Amygdala (tissue), 56 donors: ENCODE measurements around the gene GPR176.

ENCODE experiments used
- DNase-seq, 56 donors: peaks; one replicate each; lab custom pipeline; 2025; lab: John Stamatoyannopoulos, UW

The GPR176 gene

DNA sequence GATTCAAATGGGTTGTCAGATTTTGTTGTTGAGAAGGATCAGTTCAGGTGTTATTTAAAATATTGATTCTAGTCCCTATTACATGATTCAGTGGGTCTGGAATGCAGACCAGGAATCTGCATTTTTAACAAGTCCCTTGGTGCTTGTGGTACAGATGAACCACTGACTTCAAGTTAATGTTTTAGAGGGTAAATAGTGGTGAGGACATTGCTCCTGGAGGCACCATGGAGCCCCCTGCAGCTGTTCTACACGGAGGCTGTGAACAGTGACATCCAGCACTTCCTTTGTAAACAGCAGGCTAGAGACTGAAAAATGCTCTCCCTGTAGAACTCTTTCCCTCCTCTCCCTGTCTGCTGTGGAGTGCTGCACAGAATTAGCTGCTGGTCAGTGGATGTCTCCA, 132.6 kb downstream of the GPR176 start:
- no peak for DNase-seq

DNA sequence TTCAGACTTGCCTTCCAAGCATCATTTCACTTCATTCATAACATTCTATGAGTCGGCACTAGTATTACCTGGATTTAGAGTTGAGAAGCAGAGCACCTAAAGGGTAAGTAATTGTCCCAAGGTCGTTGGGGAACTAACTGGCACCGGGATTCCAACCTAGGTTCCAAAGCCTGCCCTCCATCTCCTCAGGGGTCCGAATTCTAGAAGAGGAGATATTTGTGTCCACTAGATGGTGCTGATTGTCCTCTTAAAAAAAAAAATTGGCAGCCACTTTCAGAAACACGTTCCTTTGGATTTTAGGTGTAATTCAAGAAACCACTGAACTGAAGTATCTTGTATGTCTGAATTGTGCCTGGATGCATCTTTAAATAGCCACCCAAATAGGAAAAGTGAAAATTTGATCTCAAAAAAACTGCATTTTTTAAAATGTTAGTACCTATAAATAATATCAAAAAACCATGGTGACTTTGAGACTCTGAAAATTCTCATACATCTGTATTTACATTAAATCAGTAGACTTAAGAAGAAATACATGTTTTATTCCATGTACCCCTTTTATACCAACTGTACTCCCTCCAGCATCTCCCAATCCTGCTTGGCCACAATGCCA, 133.5 kb downstream of the GPR176 start:
- peak in 3 of 56 donors; percentile 12 to 21 (median 17) for DNase-seq

DNA sequence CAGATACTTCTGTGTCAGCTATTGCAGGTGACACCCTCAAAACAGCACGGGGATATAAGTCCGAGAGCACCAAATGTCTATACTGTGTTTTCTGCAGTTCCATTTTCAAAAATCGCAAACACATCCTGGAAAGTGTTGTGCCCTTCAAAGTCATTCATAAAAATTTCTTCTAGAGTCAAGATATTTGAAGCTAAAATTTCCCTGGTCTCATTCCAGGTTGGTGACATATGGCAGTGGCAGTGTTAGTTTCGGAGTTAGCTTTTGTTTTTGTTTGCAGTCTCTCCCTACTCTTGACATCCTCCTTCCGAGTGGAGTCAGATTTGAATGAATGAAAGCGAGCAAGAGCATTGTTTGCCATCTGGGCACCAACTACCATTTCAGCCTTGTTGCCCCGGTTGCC, 134.2 kb downstream of the GPR176 start:
- no peak for DNase-seq

DNA sequence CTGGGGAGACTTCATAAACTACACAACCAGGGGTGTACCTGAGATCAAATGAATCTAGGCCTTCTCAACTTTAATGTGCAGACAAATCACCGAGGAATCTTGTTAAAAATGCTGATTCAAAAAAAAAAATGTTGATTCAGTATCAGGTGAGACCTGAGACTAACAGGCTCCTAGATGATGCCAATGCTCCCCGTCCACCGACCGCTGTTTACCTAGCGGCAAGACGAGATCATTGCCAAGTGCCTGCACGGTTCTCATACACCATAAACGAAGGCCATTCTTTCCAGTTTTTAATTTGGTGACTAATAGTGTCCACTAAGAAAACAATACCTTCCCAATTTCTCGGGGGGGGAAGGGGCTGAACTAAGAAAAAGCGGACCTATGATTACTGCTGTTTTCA, 134.9 kb downstream of the GPR176 start:
- DNase-seq, result no peak

DNA sequence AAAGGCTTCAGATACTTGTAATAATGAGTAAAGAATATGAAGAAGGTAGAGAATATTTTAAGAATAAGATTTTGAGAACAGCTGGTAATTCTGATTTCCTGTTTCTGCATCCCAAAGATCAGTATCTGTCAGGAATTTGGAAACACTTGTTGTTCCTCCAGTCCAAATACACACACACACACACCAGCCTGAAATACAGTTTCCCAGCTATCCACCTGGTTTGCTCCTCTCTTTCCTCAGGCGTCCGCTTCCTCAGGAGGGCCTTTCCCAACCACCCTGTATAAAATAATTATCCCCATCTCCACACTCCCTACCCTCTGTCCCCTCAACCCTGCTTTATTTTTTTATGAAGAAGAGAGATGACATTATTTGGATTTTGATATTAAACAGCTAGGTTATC, 135.4 kb downstream of the GPR176 start:
- no peak for DNase-seq

DNA sequence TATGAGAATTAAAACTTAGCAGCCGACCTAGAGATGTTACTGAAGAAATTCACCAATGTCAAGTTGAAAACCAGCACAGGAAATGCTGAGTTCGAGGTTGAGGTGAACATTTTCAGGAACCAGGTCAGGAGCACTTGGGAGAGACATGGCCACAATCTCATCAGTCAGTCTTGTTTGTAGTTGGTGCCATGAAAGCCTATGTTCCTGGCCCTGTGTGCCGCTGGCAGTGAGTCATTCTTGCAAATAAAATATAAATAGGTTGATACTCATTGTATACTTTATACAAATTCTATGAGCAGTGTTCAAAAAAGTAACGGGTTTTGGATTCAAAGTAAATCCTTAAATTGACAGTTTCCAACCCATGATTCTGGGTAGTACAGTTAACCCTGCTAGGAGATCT, 135.9 kb downstream of the GPR176 start:
- no peak for DNase-seq

DNA sequence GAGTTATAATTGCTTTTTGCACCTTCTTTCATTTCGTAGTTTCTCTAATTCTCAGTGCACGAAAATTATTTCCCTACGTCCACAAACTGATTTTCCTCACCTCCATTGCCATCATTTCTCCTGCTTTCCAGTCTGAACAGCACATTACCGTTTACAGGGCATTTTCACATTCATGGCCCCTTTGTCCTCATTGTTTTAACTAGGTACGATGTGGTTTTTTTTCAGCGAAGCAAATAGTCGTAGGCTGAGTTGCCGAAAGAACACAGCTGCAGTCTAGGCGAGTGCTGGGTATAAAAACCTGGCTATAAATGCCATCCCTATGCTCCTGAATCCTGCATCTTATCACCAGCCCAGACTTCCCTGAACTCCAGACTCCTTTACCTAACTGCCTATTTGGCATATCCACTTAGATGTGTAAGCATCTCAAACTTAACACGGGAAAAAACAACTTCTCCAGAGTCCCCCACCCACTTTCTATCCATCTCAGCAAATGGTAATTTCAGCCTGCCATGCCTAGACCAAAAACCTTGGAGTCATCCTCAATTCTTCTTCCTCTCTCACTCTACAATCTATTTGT, 136.7 kb downstream of the GPR176 start:
- DNase-seq, result no peak

DNA sequence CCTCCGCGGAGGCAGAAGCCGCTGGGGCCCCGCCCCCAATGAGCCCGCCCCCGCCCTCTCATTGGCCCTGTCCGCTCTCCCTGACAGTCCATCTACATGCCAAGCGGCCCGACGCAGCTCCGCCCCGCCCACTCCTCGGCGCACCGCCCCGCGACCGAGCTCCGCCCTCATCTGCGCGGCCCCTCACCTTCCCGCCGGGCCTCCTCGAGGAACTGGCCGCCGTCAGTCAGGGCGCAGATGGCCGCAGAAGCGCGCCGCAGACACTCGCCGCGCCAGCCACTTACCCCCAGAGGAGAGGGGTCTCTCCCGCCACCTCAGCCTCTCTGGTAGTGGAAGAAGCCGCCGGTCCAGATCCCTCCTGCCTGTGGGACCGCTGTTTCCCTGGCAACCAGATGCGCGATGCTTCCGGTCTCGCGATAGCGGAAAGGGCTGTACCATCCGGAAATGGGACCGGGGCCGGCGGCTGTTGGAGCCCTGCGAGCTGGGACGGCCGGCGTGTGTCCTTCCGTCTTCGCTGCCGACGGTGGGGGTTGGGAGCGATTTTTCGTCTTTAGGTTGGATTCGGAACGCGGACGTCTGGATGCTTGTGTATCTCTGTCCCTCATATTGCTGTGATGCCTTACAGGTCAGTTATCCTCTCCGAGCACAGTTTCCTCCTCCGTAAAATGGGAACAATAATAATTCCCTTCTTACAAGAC, 137.5 kb downstream of the GPR176 start, which contains the start of gene FSIP1:
TSS of gene FSIP1 (minus strand) at position 401 of the 698 bp plus-strand sequence. CDS start 6,317 bp downstream, outside the sequence.
- peak; percentile 73 to 99 (median 94) for DNase-seq

DNA sequence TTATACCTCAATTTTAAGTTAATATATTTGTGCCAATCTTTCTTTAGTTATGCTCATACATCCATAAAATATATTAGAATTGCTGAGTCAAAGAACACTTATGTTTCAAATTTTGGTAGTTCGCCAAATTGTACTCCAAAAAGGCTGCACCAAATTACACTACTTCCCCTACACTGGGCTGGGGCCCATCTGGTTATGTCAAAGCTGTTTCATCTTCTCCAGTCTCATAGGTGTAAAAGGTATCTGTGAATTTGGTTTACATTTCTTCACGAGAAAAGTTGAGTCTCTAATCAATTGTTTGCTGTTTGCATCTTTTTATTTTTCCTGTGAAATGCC, 138.1 kb downstream of the GPR176 start:
- DNase-seq, result no peak

DNA sequence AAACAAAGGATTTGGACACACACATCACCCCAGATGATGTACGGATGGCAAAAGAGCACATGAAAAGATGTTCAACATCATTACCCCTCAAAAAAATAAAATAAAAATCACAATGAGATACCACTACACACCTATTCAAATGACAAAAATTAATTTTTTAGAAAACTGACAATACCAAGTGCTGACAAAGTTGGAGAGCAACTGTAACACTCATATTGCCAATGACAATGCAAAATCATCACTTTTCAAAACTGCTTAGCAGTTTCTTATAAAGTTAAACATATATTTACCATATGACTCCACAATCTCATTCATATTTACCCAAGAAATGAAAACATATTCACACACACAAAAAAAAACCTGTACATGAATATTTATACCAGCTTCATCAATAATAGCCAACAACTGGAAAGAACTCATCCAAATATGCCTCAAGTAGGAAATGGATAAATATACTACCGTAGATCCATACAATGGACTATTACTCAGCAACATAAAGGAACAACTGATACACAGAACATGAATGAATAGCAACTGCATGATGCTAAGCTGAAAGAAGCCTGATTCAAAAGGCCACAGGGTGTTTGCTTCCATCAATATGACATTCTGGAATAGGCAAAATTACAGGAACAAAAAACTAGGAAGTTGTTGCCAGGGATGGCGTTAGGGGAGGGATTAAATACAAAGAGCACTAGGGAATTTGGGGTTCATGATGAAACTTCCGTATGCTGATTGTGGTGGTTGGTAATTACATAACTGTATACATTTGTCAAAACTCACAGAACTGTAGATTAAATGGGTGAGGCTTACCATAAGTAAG, 138.7 kb downstream of the GPR176 start:
- DNase-seq, result no peak

DNA sequence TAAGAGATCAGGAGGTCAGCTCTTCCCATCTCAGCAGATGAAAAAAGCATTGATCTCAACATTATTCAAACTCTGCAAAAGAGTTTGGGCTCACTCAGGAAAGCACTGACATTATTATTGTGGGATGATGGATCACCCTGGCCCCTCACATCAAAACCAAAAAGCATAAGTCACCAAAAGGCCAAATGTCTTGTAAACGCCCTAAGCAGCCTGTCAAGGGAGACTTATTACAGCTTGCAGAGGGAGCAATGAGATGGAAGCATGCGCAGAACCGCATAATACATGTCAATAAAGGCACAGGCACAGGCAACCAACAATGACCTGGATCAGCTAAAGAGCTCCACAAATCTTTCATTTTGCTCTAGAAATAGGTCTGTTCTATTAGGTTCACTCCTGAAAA, 142.0 kb downstream of the GPR176 start:
- DNase-seq, result no peak

DNA sequence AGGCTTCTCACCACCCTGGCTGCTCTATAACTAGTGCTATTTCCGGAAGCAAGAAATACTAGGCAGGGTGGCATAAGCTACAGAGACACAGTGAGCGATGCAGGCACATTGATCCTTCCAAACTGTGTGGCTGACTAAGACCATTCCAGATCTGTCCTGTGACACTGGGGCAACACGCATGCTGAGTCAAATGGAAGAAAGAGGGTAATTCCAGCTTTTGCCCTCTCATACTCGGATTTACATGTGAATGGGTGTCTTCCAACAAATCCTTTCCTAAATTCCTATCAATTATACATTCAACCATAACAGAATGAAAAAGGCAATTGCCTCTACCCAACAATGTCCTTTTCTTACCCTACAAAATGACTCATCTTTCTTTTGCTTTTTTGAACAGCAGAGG, 142.6 kb downstream of the GPR176 start:
- no peak for DNase-seq

DNA sequence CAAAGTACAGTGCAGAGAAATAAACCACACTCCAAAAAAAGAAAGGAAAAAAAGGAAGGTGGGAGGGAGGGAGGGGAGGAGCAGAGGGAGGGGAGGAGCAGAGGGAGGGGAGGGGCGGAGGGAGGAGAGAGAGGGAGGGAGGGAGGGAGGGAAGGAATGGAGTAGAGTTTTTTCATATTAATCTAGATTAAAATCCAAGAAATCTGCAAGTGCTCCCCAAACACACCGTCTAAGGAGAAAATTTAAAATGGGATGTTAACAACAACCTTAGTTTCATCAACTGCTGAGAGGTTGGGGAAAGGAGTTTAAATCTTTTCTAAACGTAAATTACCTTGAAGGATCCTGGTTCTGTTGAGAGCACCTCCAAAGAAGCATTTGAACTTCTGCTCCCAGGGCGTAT, 144.0 kb downstream of the GPR176 start:
- no peak for DNase-seq

DNA sequence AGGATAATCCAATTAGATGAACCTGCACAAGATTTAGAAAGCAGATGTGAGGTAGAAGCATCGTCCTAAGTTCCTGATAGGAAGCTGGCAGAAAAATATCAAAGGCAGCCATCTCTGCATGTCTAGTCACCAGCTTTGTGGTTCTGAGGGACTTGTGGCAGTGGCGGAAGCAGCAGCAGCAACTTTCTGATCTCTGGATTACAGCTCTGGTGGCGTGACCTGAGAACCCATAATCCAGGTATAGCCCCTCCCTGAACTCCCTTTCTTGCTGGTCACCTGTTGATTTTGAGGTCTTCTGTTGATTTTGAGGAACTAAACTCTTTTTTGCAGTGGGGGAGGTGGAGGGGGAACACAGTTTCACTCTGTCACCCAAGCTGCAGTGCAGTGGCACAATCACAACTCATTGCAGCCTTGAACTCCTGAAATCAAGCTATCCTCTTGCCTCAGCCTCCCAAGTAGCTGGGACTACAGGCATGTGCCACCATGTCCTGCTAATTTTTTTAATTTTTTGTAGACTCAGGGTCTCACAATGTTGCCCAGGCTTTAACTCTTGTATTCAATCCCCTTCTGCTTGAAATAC, 145.3 kb downstream of the GPR176 start:
- DNase-seq, result no peak

DNA sequence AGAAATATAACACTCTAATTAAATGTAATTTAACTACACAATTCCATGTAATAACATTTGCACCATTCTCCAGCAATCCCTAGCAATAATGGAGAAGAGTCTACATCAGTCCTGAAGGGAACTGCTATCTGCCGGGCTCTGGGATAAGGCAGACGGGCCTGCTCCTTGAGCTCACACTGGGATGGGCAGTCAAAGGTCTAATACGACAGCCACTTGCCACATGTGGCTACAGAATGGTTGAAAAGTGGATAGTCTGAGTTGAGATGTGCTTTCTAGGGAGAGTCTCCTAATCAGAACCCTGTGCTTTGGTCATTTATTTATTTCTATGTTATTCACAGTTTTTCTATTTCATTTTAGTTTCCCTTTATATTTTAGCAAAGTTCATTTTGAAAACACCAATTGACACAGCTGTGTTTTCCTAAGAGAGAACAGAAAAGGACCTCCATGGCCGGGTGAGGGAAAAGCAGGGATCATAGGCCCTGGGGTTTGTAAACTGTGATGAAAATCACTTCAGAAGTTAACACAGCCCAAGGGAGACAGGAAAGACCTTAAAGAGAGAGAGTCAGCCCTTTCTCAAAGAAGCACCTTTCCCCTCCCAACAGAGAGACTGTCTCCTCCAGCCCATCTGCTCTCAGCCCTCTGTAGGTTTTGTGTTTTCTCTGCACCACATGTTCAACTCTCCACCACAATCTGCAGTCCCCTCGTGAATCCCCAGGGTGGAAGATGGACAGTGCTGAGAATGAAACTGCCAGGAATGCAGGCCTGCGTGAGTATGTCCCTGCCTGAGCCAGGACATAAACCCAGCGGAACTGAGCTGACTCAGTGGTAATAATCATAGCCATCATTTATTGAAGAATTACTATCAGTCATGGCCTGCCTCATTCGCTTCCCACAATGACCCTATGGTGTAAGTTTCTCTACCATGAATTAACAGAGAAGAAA, 149.0 kb downstream of the GPR176 start:
- DNase-seq, result peak in 1 of 56 donors; percentile 9

DNA sequence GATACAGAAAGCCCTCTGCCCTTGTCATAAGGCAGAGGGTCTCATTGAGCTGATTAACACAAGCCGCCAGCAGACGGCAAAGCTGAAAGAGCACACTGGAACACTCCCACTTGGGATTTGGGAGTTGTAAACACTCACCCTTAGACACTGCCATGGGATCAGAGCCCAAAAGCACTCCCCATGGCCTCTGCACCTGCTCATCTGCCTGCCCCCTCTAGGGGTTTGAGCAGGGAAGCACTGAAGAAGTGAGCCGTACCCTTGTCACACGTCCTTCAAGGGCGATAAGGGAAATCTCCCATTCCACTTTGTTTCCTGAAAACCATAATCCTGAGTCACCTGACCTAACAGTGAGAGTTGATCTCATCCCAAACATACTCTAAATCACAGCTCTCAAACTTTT, 152.1 kb downstream of the GPR176 start:
- no peak for DNase-seq

DNA sequence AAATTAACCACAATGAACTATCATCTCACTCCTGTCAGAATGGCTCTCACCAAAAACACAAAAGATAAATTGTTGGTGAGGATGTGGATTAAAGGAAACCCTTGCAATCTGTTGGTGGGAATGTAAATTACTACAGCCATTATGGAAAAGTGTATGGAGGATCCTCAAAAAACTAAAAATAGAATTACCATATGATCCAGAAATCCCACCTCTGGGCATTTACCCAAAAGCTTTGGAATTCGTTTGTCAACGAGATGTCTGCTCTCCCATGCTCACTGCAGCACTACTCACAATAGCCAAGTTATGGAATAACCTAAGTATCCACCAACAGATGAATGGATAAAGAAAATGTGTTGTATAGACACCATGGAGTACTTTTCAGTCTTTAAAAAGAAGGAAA, 159.1 kb downstream of the GPR176 start:
- no peak for DNase-seq

DNA sequence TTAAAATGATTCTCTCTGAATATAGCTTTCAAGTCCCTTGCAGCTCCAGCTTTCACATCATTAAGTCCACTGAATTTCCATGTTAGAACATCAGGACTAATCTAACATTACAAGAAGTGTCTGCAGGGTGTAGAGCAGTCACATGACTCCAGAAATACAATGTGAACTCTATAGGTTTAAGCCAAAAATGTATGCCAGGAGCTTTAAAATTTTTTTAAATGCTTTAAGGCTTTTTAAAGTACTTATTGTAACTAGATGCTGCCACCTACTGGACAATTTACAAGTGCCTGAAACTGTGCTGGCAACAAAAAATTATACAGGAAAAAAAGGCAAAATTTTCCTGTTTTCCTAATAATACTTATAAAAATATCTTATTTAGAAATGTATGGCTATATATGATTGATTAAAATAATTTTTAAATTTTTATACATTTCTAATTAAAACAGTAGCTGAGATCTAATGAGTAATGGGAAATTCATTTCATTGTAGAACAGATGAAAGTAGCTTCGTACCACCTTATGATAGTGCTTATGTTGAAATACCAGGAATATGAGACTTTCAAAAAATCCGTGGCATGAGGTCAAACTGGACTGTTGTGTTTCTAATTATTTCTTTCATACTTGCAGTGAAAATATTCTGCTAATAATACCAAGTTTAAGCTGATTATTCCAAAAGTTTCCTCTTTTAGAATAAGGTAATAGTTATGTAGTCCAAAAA, 163.1 kb downstream of the GPR176 start:
- DNase-seq, result peak in 1 of 56 donors; percentile 20

DNA sequence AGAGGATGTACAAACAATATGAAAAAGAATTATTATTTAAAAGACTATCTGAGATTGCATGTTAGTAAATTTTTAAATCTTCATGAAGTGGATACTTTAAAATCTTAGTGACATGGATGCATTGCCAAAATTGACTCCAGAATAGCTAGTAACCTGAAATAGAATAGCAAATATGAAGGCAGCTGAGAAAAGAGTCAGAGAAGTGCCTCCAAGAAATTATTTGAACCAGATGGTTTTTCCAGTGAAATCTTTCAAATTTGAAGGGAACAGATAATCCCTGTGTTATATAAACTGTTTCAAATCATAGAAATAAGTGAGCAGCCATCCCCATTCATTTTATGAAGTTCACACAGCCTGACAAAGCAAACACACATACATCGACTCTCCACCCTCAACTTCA, 167.1 kb downstream of the GPR176 start:
- DNase-seq, result no peak
